ENCODE results near the gene VAV2.

GRCh38 chr9:133959171-133959570 is 33.0 kb downstream of the VAV2 start:
- TF ChIP-seq, protein P1, sequence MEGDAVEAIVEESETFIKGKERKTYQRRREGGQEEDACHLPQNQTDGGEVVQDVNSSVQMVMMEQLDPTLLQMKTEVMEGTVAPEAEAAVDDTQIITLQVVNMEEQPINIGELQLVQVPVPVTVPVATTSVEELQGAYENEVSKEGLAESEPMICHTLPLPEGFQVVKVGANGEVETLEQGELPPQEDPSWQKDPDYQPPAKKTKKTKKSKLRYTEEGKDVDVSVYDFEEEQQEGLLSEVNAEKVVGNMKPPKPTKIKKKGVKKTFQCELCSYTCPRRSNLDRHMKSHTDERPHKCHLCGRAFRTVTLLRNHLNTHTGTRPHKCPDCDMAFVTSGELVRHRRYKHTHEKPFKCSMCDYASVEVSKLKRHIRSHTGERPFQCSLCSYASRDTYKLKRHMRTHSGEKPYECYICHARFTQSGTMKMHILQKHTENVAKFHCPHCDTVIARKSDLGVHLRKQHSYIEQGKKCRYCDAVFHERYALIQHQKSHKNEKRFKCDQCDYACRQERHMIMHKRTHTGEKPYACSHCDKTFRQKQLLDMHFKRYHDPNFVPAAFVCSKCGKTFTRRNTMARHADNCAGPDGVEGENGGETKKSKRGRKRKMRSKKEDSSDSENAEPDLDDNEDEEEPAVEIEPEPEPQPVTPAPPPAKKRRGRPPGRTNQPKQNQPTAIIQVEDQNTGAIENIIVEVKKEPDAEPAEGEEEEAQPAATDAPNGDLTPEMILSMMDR (conservative IDR thresholded peaks at IDR 0.05; ENCODE audit: low read depth, low read length): no peak
- no peak for TF ChIP-seq EZH2 (IDR thresholded peaks at IDR 0.05; ENCODE audit: low read length, unreplicated experiment)
- TF ChIP-seq EZH2phosphoT487 (IDR thresholded peaks at IDR 0.05; ENCODE audit: borderline replicate concordance, low read length): no peak
